WTC11 (cell line): Measurements from ENCODE around the gene OCEL1. TPM values are rescaled to one million over a fixed set of nuclear protein-coding genes. Genes with fewer than 3 reads are reported as not detected.

Experiments
- ATAC-seq: fragments of 200-7000 bp; cut with Tn5 transposase; 2 replicates; pipeline ENCODE4 v1.10.0; 2021; ENCODE audit warnings: mild to moderate bottlenecking, moderate library complexity
- CTCF ChIA-PET: fragments of 300-600 bp; sonication (Branson Sonifier 250); formaldehyde crosslinking; loops from one replicate; lab custom pipeline; 2021; ENCODE audit warnings: antibody characterized with exemption; lab: Charles Lee
- POLR2A ChIA-PET: fragments of 350-600 bp; sonication (Branson Sonifier 250); formaldehyde crosslinking; loops from one replicate; lab custom pipeline; 2021; ENCODE audit warnings: antibody characterized with exemption; lab: Charles Lee
- DNase-seq: peaks from one replicate; pipeline ENCODE4 v3.0.0; 2021; ENCODE audit warnings: low spot score
- H3K27ac Mint-ChIP-seq: 2 replicates; pipeline ENCODE4 v1.8.0; 2021; ENCODE audit warnings: mixed read lengths
- H3K27me3 Mint-ChIP-seq: 2 replicates; pipeline ENCODE4 v1.8.0; 2021; ENCODE audit warnings: low read depth, mild to moderate bottlenecking, moderate library complexity, mixed read lengths
- H3K36me3 Mint-ChIP-seq: 2 replicates; pipeline ENCODE4 v1.8.0; 2021; ENCODE audit warnings: mixed read lengths
- H3K4me1 Mint-ChIP-seq: 2 replicates; pipeline ENCODE4 v1.8.0; 2022; ENCODE audit warnings: mixed read lengths
- H3K4me3 Mint-ChIP-seq: 2 replicates; pipeline ENCODE4 v1.8.0; 2021; ENCODE audit warnings: mild to moderate bottlenecking, moderate library complexity, mixed read lengths
- H3K9me3 Mint-ChIP-seq: 2 replicates; pipeline ENCODE4 v1.8.0; 2021; ENCODE audit warnings: mixed read lengths
- FOXJ3 ChIP-seq: sonication (generic); formaldehyde crosslinking; IDR thresholded peaks from 2 replicates; pipeline ENCODE4 v1.9.0; 2021; ENCODE audit warnings: missing genetic modification reagents, mild to moderate bottlenecking, borderline replicate concordance
- IRF2 ChIP-seq: sonication (generic); formaldehyde crosslinking; IDR thresholded peaks from 2 replicates; pipeline ENCODE4 v1.8.0; 2022; ENCODE audit warnings: low read depth, missing genetic modification reagents, borderline replicate concordance
- JAZF1 ChIP-seq: fragments of 250-450 bp; sonication (Bioruptor Pico); IDR thresholded peaks from 2 replicates; pipeline ENCODE4 v1.9.0; 2021; ENCODE audit warnings: moderate library complexity, mild to moderate bottlenecking, inconsistent platforms
- KAT7 ChIP-seq: sonication (generic); formaldehyde crosslinking; IDR thresholded peaks from 2 replicates; pipeline ENCODE4 v1.8.1; 2023; ENCODE audit warnings: missing genetic modification reagents, mild to moderate bottlenecking, borderline replicate concordance
- MLX ChIP-seq: sonication (generic); formaldehyde crosslinking; IDR thresholded peaks from 2 replicates; pipeline ENCODE4 v1.8.1; 2023; ENCODE audit warnings: mild to moderate bottlenecking, missing genetic modification reagents, moderate library complexity
- MYBL2 ChIP-seq: sonication (generic); formaldehyde crosslinking; IDR thresholded peaks from 2 replicates; pipeline ENCODE4 v1.8.1; 2023; ENCODE audit warnings: mild to moderate bottlenecking, moderate library complexity, missing genetic modification reagents
- ZNF232 ChIP-seq: sonication (generic); formaldehyde crosslinking; IDR thresholded peaks from 2 replicates; pipeline ENCODE4 v1.8.0; 2022; ENCODE audit warnings: mild to moderate bottlenecking, missing genetic modification reagents
- ZNF317 ChIP-seq: sonication (generic); formaldehyde crosslinking; IDR thresholded peaks from 2 replicates; pipeline ENCODE4 v1.8.1; 2023; ENCODE audit warnings: low read depth, mild to moderate bottlenecking, moderate library complexity, missing genetic modification reagents, borderline replicate concordance
- ZNF416 ChIP-seq: fragments of 250-450 bp; sonication (Bioruptor Pico); IDR thresholded peaks from 2 replicates; pipeline ENCODE4 v1.9.0; 2021; ENCODE audit warnings: mild to moderate bottlenecking, inconsistent platforms
- ZNF425 ChIP-seq: fragments of 250-450 bp; sonication (Bioruptor Pico); conservative IDR thresholded peaks from 2 replicates; pipeline ENCODE4 v1.9.0; 2021; ENCODE audit warnings: mild to moderate bottlenecking
- total RNA-seq: library from RNA; stranded (reverse); gene quantifications from 3 replicates; pipeline ENCODE4 v1.2.3, GENCODE V29; 2021
- TF ChIP-seq, protein P1 (sequence below): sonication (generic); formaldehyde crosslinking; IDR thresholded peaks from 2 replicates; pipeline ENCODE4 v1.8.0; 2022; ENCODE audit warnings: missing genetic modification reagents
- TF ChIP-seq, protein P2 (sequence below): sonication (generic); formaldehyde crosslinking; IDR thresholded peaks from 2 replicates; pipeline ENCODE4 v1.8.1; 2022; ENCODE audit warnings: low read depth, missing genetic modification reagents, borderline replicate concordance
- TF ChIP-seq, protein P3 (sequence below): sonication (generic); formaldehyde crosslinking; IDR thresholded peaks from 2 replicates; pipeline ENCODE4 v1.8.1; 2022; ENCODE audit warnings: mild to moderate bottlenecking, moderate library complexity, missing genetic modification reagents
- TF ChIP-seq, protein P4 (sequence below): fragments of 250-450 bp; sonication (Bioruptor Pico); IDR thresholded peaks from 2 replicates; pipeline ENCODE4 v1.8.0; 2021; ENCODE audit warnings: mild to moderate bottlenecking
- TF ChIP-seq, protein P5 (sequence below): sonication (generic); formaldehyde crosslinking; IDR thresholded peaks from 2 replicates; pipeline ENCODE4 v1.8.1; 2023; ENCODE audit warnings: mild to moderate bottlenecking, missing genetic modification reagents, borderline replicate concordance
- TF ChIP-seq, protein P6 (sequence below): sonication (generic); formaldehyde crosslinking; IDR thresholded peaks from 2 replicates; pipeline ENCODE4 v1.8.1; 2023; ENCODE audit warnings: mild to moderate bottlenecking, missing genetic modification reagents

Gene OCEL1
- total RNA-seq, 1 experiment from 2014 or later, result 34.0 TPM

GRCh38 chr19:17213334-17213733 is 12.7 kb upstream of the OCEL1 start:
- ATAC-seq, result no peak
- peaks cover 22% of the 10 kb centered on the region for H3K4me1 Mint-ChIP-seq
- H3K36me3 Mint-ChIP-seq, result peaks cover 18% of the 10 kb centered on the region
- H3K4me3 Mint-ChIP-seq, result no peak overlapping the region
- CTCF ChIA-PET, result no interaction called here
- H3K27me3 Mint-ChIP-seq, result no peaks in the 10 kb centered on the region
- H3K27ac Mint-ChIP-seq, result no peak overlapping the region
- POLR2A ChIA-PET, result no interaction called here
- no peak for DNase-seq
- no peaks in the 10 kb centered on the region for H3K9me3 Mint-ChIP-seq
- TF ChIP-seq, protein P1, sequence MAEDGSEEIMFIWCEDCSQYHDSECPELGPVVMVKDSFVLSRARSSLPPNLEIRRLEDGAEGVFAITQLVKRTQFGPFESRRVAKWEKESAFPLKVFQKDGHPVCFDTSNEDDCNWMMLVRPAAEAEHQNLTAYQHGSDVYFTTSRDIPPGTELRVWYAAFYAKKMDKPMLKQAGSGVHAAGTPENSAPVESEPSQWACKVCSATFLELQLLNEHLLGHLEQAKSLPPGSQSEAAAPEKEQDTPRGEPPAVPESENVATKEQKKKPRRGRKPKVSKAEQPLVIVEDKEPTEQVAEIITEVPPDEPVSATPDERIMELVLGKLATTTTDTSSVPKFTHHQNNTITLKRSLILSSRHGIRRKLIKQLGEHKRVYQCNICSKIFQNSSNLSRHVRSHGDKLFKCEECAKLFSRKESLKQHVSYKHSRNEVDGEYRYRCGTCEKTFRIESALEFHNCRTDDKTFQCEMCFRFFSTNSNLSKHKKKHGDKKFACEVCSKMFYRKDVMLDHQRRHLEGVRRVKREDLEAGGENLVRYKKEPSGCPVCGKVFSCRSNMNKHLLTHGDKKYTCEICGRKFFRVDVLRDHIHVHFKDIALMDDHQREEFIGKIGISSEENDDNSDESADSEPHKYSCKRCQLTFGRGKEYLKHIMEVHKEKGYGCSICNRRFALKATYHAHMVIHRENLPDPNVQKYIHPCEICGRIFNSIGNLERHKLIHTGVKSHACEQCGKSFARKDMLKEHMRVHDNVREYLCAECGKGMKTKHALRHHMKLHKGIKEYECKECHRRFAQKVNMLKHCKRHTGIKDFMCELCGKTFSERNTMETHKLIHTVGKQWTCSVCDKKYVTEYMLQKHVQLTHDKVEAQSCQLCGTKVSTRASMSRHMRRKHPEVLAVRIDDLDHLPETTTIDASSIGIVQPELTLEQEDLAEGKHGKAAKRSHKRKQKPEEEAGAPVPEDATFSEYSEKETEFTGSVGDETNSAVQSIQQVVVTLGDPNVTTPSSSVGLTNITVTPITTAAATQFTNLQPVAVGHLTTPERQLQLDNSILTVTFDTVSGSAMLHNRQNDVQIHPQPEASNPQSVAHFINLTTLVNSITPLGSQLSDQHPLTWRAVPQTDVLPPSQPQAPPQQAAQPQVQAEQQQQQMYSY (CRISPR knock-in tag), result no peak

- H3K4me3 Mint-ChIP-seq, result peak overlapping the region; percentile 89
- POLR2A ChIA-PET, result interaction anchor here (0.7 to 2.2 kb wide), 13 partner anchors 10 to 140 kb away, joined by 3 to 15 read pairs (median 6); partner anchors contain the start of genes DDA1 and OCEL1
- DNase-seq (no peak), ATAC-seq (peak; percentile 5)
- no peaks in the 10 kb centered on the region for H3K9me3 Mint-ChIP-seq
- peak overlapping the region; percentile 98 for H3K27ac Mint-ChIP-seq
- H3K36me3 Mint-ChIP-seq, result peaks cover 21% of the 10 kb centered on the region
- peaks cover 14% of the 10 kb centered on the region for H3K4me1 Mint-ChIP-seq
- CTCF ChIA-PET, result interaction anchor here (0.5 to 2.0 kb wide), 12 partner anchors 9 to 554 kb away, joined by 3 to 12 read pairs (median 4); partner anchors contain the start of genes BABAM1, MRPL34, OCEL1 and SMIM7
- no peaks in the 10 kb centered on the region for H3K27me3 Mint-ChIP-seq
- TF ChIP-seq, protein P2, sequence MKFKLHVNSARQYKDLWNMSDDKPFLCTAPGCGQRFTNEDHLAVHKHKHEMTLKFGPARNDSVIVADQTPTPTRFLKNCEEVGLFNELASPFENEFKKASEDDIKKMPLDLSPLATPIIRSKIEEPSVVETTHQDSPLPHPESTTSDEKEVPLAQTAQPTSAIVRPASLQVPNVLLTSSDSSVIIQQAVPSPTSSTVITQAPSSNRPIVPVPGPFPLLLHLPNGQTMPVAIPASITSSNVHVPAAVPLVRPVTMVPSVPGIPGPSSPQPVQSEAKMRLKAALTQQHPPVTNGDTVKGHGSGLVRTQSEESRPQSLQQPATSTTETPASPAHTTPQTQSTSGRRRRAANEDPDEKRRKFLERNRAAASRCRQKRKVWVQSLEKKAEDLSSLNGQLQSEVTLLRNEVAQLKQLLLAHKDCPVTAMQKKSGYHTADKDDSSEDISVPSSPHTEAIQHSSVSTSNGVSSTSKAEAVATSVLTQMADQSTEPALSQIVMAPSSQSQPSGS (CRISPR knock-in tag), result no peak
- TF ChIP-seq, protein P3, sequence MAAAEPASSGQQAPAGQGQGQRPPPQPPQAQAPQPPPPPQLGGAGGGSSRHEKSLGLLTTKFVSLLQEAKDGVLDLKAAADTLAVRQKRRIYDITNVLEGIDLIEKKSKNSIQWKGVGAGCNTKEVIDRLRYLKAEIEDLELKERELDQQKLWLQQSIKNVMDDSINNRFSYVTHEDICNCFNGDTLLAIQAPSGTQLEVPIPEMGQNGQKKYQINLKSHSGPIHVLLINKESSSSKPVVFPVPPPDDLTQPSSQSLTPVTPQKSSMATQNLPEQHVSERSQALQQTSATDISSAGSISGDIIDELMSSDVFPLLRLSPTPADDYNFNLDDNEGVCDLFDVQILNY (CRISPR knock-in tag), result no peak
- TF ChIP-seq, protein P4, sequence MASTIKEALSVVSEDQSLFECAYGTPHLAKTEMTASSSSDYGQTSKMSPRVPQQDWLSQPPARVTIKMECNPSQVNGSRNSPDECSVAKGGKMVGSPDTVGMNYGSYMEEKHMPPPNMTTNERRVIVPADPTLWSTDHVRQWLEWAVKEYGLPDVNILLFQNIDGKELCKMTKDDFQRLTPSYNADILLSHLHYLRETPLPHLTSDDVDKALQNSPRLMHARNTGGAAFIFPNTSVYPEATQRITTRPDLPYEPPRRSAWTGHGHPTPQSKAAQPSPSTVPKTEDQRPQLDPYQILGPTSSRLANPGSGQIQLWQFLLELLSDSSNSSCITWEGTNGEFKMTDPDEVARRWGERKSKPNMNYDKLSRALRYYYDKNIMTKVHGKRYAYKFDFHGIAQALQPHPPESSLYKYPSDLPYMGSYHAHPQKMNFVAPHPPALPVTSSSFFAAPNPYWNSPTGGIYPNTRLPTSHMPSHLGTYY (CRISPR knock-in tag), result no peak
- no peak for TF ChIP-seq JAZF1
- TF ChIP-seq KAT7 (CRISPR knock-in tag), result no peak
- TF ChIP-seq MLX (CRISPR knock-in tag), result no peak
- no peak for TF ChIP-seq FOXJ3 (CRISPR knock-in tag)
- TF ChIP-seq, protein P5, sequence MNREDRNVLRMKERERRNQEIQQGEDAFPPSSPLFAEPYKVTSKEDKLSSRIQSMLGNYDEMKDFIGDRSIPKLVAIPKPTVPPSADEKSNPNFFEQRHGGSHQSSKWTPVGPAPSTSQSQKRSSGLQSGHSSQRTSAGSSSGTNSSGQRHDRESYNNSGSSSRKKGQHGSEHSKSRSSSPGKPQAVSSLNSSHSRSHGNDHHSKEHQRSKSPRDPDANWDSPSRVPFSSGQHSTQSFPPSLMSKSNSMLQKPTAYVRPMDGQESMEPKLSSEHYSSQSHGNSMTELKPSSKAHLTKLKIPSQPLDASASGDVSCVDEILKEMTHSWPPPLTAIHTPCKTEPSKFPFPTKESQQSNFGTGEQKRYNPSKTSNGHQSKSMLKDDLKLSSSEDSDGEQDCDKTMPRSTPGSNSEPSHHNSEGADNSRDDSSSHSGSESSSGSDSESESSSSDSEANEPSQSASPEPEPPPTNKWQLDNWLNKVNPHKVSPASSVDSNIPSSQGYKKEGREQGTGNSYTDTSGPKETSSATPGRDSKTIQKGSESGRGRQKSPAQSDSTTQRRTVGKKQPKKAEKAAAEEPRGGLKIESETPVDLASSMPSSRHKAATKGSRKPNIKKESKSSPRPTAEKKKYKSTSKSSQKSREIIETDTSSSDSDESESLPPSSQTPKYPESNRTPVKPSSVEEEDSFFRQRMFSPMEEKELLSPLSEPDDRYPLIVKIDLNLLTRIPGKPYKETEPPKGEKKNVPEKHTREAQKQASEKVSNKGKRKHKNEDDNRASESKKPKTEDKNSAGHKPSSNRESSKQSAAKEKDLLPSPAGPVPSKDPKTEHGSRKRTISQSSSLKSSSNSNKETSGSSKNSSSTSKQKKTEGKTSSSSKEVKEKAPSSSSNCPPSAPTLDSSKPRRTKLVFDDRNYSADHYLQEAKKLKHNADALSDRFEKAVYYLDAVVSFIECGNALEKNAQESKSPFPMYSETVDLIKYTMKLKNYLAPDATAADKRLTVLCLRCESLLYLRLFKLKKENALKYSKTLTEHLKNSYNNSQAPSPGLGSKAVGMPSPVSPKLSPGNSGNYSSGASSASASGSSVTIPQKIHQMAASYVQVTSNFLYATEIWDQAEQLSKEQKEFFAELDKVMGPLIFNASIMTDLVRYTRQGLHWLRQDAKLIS (CRISPR knock-in tag), result no peak
- no peak for TF ChIP-seq MYBL2
- no peak for TF ChIP-seq ZNF232 (CRISPR knock-in tag)
- TF ChIP-seq, protein P6, sequence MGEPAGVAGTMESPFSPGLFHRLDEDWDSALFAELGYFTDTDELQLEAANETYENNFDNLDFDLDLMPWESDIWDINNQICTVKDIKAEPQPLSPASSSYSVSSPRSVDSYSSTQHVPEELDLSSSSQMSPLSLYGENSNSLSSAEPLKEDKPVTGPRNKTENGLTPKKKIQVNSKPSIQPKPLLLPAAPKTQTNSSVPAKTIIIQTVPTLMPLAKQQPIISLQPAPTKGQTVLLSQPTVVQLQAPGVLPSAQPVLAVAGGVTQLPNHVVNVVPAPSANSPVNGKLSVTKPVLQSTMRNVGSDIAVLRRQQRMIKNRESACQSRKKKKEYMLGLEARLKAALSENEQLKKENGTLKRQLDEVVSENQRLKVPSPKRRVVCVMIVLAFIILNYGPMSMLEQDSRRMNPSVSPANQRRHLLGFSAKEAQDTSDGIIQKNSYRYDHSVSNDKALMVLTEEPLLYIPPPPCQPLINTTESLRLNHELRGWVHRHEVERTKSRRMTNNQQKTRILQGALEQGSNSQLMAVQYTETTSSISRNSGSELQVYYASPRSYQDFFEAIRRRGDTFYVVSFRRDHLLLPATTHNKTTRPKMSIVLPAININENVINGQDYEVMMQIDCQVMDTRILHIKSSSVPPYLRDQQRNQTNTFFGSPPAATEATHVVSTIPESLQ, result no peak
- no peak for TF ChIP-seq ZNF416 (CRISPR knock-in tag)
- TF ChIP-seq ZNF317 (CRISPR knock-in tag), result no peak
- no peak for TF ChIP-seq IRF2 (CRISPR knock-in tag)
- no peak for TF ChIP-seq ZNF425
Observed at GRCh38 chr19:17214508-17215126, 11.4 kb upstream of the OCEL1 start.
